Vagina (tissue), 2 donors: ENCODE measurements around the gene KCNA3. TPM values are rescaled to one million over a fixed set of nuclear protein-coding genes. Genes with fewer than 3 reads are reported as not detected.

Experiments
- DNase-seq, 2 donors: peaks; one replicate each; pipeline ENCODE4 v3.0.0-alpha.2; 2017; ENCODE audit errors: extremely low spot score in 2 of 2
- H3K27ac ChIP-seq: fragments of 200-600 bp; sonication (generic); one replicate; pipeline ENCODE4 v1.5.1; 2019
- H3K27me3 ChIP-seq: fragments of 200-600 bp; sonication (generic); one replicate; pipeline ENCODE4 v1.5.1; 2019
- H3K36me3 ChIP-seq, 2 donors: fragments of 200-600 bp; sonication (generic); one replicate each; pipeline ENCODE4 v1.5.1; 2017 to 2019
- H3K4me1 ChIP-seq: fragments of 200-600 bp; sonication (generic); one replicate; pipeline ENCODE4 v1.5.1; 2019
- H3K4me3 ChIP-seq, 2 donors: fragments of 200-600 bp; sonication (generic); 1 replicate in 1 of 2; 2 replicates in 1 of 2; pipeline ENCODE4 v1.5.1; 2016 to 2019
- H3K9me3 ChIP-seq: fragments of 200-600 bp; sonication (generic); one replicate; pipeline ENCODE4 v1.5.1; 2019
- POLR2A ChIP-seq, 2 donors: fragments of 450-650 bp; IDR thresholded peaks; one replicate each; pipeline ENCODE4 v1.6.1; 2017; ENCODE audit warnings: antibody characterized with exemption in 2 of 2, mild to moderate bottlenecking in 2 of 2, moderate library complexity in 2 of 2
- POLR2AphosphoS5 ChIP-seq, 2 donors: sonication (generic); formaldehyde crosslinking; IDR thresholded peaks; one replicate each; pipeline ENCODE4 v1.9.0; 2017; ENCODE audit warnings: antibody characterized with exemption in 2 of 2, mild to moderate bottlenecking in 2 of 2, low read depth in 1 of 2; ENCODE audit not compliant: insufficient read depth in 1 of 2
- intact Hi-C: fragments of 100-400 bp; cut with DNase I; formaldehyde crosslinking; loops from one replicate; pipeline ENCODE4 v1.15.1; 2023
- total RNA-seq: library from RNA; depleted of rRNA; stranded (reverse); fragments of >200 nt; gene quantifications from one replicate; pipeline ENCODE4 v1.2.3, GENCODE V29; 2016
- TF ChIP-seq, protein P1 (sequence below), 3 experiments: fragments of 450-650 bp in 2 of 3; fragments of 200-600 bp in 1 of 3; sonication (generic) in 1 of 3; IDR thresholded peaks; one replicate each; pipeline ENCODE4 v1.5.1; 2017 to 2019; ENCODE audit warnings: antibody characterized with exemption in 3 of 3, mild to moderate bottlenecking in 2 of 3, moderate library complexity in 2 of 3

KCNA3 gene
- total RNA-seq, 1 donor from 2014 or later = 8.1 TPM

DNA sequence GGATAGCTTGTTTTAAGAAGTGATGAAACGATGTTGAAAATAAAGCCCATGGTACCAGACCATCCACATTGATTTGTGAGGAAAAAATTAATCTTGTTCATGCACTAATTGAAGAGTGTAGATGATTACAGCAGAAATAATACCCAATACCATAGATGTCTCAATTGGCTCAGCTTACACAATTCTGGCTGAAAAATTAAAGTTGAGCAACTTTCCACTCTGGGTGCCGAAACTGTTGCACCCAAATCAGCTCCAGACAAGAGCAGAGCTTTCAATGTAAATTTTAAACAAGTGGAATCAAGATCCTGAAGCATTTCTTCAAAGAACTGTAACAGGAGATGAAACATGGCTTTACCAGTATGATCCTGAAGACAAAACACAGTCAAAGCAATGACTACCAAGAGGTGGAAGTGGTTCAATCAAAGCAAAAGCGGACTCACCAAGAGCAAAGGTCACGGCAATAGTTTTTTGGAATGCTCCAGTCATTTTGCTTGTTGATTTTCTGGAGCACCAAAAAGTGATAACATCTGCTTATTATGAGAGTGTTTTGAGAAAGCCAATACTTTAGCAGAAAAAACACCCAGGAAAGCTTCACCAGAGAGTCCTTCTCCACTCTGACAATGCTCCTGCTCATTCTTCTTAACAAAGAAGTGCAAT lies 16.1 kb upstream of the KCNA3 start:
- Histone ChIP-seq H3K27me3 (no peaks in the 10 kb centered on the region), H3K27ac (no peak overlapping the region), H3K36me3 (no peaks in the 10 kb centered on the region), H3K4me3 (no peak overlapping the region), H3K4me1 (no peaks in the 10 kb centered on the region), H3K9me3 (no peaks in the 10 kb centered on the region)
- TF ChIP-seq, protein P1, sequence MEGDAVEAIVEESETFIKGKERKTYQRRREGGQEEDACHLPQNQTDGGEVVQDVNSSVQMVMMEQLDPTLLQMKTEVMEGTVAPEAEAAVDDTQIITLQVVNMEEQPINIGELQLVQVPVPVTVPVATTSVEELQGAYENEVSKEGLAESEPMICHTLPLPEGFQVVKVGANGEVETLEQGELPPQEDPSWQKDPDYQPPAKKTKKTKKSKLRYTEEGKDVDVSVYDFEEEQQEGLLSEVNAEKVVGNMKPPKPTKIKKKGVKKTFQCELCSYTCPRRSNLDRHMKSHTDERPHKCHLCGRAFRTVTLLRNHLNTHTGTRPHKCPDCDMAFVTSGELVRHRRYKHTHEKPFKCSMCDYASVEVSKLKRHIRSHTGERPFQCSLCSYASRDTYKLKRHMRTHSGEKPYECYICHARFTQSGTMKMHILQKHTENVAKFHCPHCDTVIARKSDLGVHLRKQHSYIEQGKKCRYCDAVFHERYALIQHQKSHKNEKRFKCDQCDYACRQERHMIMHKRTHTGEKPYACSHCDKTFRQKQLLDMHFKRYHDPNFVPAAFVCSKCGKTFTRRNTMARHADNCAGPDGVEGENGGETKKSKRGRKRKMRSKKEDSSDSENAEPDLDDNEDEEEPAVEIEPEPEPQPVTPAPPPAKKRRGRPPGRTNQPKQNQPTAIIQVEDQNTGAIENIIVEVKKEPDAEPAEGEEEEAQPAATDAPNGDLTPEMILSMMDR (IDR thresholded peaks at IDR 0.05) = no peak
- TF ChIP-seq POLR2AphosphoS5 (IDR thresholded peaks at IDR 0.05; ENCODE audit: insufficient read depth in 1 of 2, low read depth in 1 of 2) (no peak), POLR2A (IDR thresholded peaks at IDR 0.05) (no peak)
- intact Hi-C loops = no loop called here
- no peak for DNase-seq

DNA sequence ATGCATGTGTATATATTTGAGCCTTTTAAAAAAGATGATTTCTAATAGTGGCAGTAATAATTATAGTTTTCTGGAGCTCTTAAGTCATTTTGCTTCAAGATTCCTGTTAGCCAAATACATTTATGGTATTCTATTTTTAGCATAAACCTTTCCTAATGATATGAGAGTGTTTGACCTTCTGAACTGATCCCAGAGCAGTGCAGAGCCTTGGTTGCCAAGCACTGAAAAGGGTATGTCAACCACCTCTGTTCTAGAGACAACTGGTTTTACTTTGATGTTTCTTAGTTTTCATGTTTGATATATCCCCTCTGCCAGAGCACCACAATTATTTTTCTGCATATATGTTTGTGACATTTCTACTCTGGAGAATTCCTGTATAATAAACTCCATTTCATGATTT lies 15.1 kb upstream of the KCNA3 start:
- no peaks in the 10 kb centered on the region for H3K4me1 ChIP-seq
- no peaks in the 10 kb centered on the region for H3K9me3 ChIP-seq
- intact Hi-C loops = no loop called here
- no peaks in the 10 kb centered on the region for H3K27me3 ChIP-seq
- no peak overlapping the region for H3K4me3 ChIP-seq
- no peak for DNase-seq
- no peaks in the 10 kb centered on the region for H3K36me3 ChIP-seq
- no peak overlapping the region for H3K27ac ChIP-seq
- TF ChIP-seq, protein P1 (IDR thresholded peaks at IDR 0.05) = no peak
- TF ChIP-seq POLR2AphosphoS5 (IDR thresholded peaks at IDR 0.05; ENCODE audit: insufficient read depth in 1 of 2, low read depth in 1 of 2) = no peak
- no peak for TF ChIP-seq POLR2A (IDR thresholded peaks at IDR 0.05)

DNA sequence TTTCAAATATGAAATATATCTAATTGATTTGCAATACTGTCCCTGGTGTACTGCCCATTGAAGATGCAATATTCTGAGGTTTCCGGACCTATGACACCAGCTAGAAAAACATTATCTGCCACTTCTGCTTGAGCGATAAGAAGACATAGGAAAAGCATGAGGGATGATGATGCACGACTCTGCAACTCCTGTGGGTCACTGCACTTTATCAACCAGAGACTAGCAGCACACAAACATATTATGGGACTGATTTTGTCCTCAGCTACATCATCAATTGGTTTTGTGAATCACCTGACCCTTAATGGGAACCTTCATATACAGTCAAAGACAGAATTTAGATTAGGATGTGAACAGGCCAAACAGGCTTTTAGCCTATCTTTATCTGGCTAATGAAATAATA lies 13.8 kb upstream of the KCNA3 start:
- DNase-seq = no peak
- no peaks in the 10 kb centered on the region for H3K36me3 ChIP-seq
- intact Hi-C loops = no loop called here
- H3K4me1 ChIP-seq = no peaks in the 10 kb centered on the region
- H3K27me3 ChIP-seq = no peaks in the 10 kb centered on the region
- no peak overlapping the region for H3K27ac ChIP-seq
- TF ChIP-seq POLR2A (IDR thresholded peaks at IDR 0.05) (no peak), POLR2AphosphoS5 (IDR thresholded peaks at IDR 0.05; ENCODE audit: insufficient read depth in 1 of 2, low read depth in 1 of 2) (no peak)
- TF ChIP-seq, protein P1 (IDR thresholded peaks at IDR 0.05) = no peak
- no peaks in the 10 kb centered on the region for H3K9me3 ChIP-seq
- no peak overlapping the region for H3K4me3 ChIP-seq

- H3K36me3 ChIP-seq = no peaks in the 10 kb centered on the region
- no peaks in the 10 kb centered on the region for H3K9me3 ChIP-seq
- H3K27ac ChIP-seq = no peak overlapping the region
- H3K4me3 ChIP-seq = no peak overlapping the region
- intact Hi-C loops = no loop called here
- H3K27me3 ChIP-seq = no peaks in the 10 kb centered on the region
- H3K4me1 ChIP-seq = no peaks in the 10 kb centered on the region
- no peak for DNase-seq
- TF ChIP-seq POLR2A (IDR thresholded peaks at IDR 0.05) = no peak
- no peak for TF ChIP-seq POLR2AphosphoS5 (IDR thresholded peaks at IDR 0.05; ENCODE audit: insufficient read depth in 1 of 2, low read depth in 1 of 2)
- TF ChIP-seq, protein P1 (IDR thresholded peaks at IDR 0.05) = no peak
These were observed 12.5 kb upstream of the KCNA3 start for GRCh38 chr1:110687250-110687649.

GRCh38 chr1:110686188-110686587 lies 11.4 kb upstream of the KCNA3 start:
- DNase-seq = no peak
- Histone ChIP-seq H3K36me3 (no peaks in the 10 kb centered on the region), H3K9me3 (no peaks in the 10 kb centered on the region), H3K27me3 (no peaks in the 10 kb centered on the region), H3K4me1 (no peaks in the 10 kb centered on the region), H3K4me3 (no peak overlapping the region), H3K27ac (no peak overlapping the region)
- intact Hi-C loops = no loop called here
- TF ChIP-seq, protein P1 (IDR thresholded peaks at IDR 0.05) = no peak
- TF ChIP-seq POLR2A (IDR thresholded peaks at IDR 0.05) = no peak
